C4-2B (cell line): ENCODE data around the gene PJA1.

Experiments used
- H3K27ac ChIP-seq: fragments of 450-650 bp; 2 replicates; pipeline ENCODE4 v1.5.1; 2017
- ZFX ChIP-seq: fragments of 450-650 bp; IDR thresholded peaks from 2 replicates; pipeline ENCODE4 v1.6.1; 2017
- TF ChIP-seq, protein P1 (sequence below): fragments of 450-650 bp; conservative IDR thresholded peaks from 2 replicates; pipeline ENCODE4 v1.5.1; 2017; ENCODE audit warnings: mild to moderate bottlenecking

PJA1 gene

GRCh38 chrX:69113723-69114122, 51.5 kb downstream of the PJA1 start:
- TF ChIP-seq, protein P1, sequence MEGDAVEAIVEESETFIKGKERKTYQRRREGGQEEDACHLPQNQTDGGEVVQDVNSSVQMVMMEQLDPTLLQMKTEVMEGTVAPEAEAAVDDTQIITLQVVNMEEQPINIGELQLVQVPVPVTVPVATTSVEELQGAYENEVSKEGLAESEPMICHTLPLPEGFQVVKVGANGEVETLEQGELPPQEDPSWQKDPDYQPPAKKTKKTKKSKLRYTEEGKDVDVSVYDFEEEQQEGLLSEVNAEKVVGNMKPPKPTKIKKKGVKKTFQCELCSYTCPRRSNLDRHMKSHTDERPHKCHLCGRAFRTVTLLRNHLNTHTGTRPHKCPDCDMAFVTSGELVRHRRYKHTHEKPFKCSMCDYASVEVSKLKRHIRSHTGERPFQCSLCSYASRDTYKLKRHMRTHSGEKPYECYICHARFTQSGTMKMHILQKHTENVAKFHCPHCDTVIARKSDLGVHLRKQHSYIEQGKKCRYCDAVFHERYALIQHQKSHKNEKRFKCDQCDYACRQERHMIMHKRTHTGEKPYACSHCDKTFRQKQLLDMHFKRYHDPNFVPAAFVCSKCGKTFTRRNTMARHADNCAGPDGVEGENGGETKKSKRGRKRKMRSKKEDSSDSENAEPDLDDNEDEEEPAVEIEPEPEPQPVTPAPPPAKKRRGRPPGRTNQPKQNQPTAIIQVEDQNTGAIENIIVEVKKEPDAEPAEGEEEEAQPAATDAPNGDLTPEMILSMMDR: no peak
- no peak for TF ChIP-seq ZFX
- H3K27ac ChIP-seq: no peak overlapping the region
